ENCODE measurements around the gene TUT4. TPM values are rescaled to one million over a fixed set of nuclear protein-coding genes. Genes with fewer than 3 reads are reported as not detected.

Gene TUT4
- total and polyA plus RNA-seq, 2 donors from 2014 or later = 19.7 to 47.8 TPM

GRCh38 chr1:52423055-52423454 lies 129.8 kb downstream of the TUT4 start:
- TF ChIP-seq CTCF (IDR thresholded peaks at IDR 0.05; ENCODE audit: borderline replicate concordance, extremely low read depth, insufficient read depth) = no peak
- intact Hi-C loops (cut with DNase I) = no loop called here
- H3K4me1 ChIP-seq (ENCODE audit: control insufficient read depth in 2 of 3, insufficient read depth in 2 of 3, low read depth in 1 of 3, low read length in 3 of 3) = no peaks in the 10 kb centered on the region
- H3K9me3 ChIP-seq (ENCODE audit: control insufficient read depth in 2 of 3, insufficient read depth in 1 of 3, low read length in 3 of 3) = no peaks in the 10 kb centered on the region
- H3K27ac ChIP-seq (ENCODE audit: low read depth in 2 of 2, low read length in 2 of 2) = no peak overlapping the region
- FAIRE-seq (peak; percentile 96), DNase-seq (no peak)
- no peaks in the 10 kb centered on the region for H3K27me3 ChIP-seq (ENCODE audit: control insufficient read depth, insufficient read depth, low read length)
- H3K9ac ChIP-seq (ENCODE audit: low read length in 3 of 3) = no peak overlapping the region
- H3K4me3 ChIP-seq (ENCODE audit: low read length in 3 of 3) = no peak overlapping the region
- peaks cover 3 to 16% (median 14%) of the 10 kb centered on the region in 3 donors for H3K36me3 ChIP-seq (ENCODE audit: control insufficient read depth in 2 of 3, insufficient read depth in 3 of 3, low read length in 3 of 3)

DNA sequence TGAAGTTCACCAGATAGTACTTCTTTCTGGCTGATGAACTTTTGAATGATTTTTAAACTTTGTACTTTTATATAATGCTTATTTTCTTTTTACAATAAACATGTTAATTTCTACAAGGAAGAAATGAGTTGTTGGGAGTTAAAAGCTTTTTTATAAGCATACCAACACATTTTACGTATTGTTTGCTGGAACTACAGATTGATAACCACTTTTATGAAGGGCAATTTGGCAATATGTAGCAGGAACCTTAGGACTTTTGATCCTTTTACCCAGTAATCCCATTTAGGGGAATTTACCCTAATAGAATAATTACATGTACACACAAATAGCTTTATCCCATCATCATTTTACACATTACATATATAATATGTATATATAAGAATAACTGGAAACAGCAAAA lies 132.2 kb downstream of the TUT4 start:
- no peak for DNase-seq
- no peaks in the 10 kb centered on the region for H3K4me1 ChIP-seq (ENCODE audit: control insufficient read depth in 2 of 3, insufficient read depth in 2 of 3, low read depth in 1 of 3, low read length in 3 of 3)
- TF ChIP-seq CTCF (IDR thresholded peaks at IDR 0.05; ENCODE audit: borderline replicate concordance, extremely low read depth, insufficient read depth) = no peak
- FAIRE-seq = no peak
- H3K27me3 ChIP-seq (ENCODE audit: control insufficient read depth, insufficient read depth, low read length) = no peaks in the 10 kb centered on the region
- no peaks in the 10 kb centered on the region for H3K9me3 ChIP-seq (ENCODE audit: control insufficient read depth in 2 of 3, insufficient read depth in 1 of 3, low read length in 3 of 3)
- no peak overlapping the region for H3K27ac ChIP-seq (ENCODE audit: low read depth in 2 of 2, low read length in 2 of 2)
- H3K4me3 ChIP-seq (ENCODE audit: low read length in 3 of 3) = no peak overlapping the region
- no peak overlapping the region for H3K9ac ChIP-seq (ENCODE audit: low read length in 3 of 3)
- H3K36me3 ChIP-seq (ENCODE audit: control insufficient read depth in 2 of 3, insufficient read depth in 3 of 3, low read length in 3 of 3) = peaks cover 4 to 21% (median 20%) of the 10 kb centered on the region in 3 donors
- intact Hi-C loops (cut with DNase I) = no loop called here

DNA sequence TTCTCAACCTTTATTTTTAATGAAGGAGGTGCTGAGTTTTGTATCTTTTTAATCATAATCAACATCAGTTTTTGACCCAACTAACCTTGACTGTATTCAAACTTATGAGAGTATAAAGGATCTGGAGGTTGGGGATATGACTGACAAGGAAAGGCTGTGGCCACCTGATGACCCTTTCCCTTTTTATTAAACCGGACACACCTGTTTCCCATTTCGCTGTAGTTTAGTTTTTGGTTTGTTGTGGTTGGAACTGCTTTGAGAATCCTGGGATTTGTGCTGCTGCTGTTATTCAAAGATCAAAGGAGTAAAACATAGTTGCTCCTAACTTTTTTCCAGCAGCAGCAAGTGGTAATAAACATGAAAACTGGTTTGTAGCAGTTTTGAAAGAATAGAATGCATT lies 136.1 kb downstream of the TUT4 start:
- H3K27ac ChIP-seq (ENCODE audit: low read depth in 2 of 2, low read length in 2 of 2) = no peak overlapping the region
- H3K9me3 ChIP-seq (ENCODE audit: control insufficient read depth in 2 of 3, insufficient read depth in 1 of 3, low read length in 3 of 3) = no peaks in the 10 kb centered on the region
- DNase-seq = no peak
- intact Hi-C loops (cut with DNase I) = no loop called here
- H3K27me3 ChIP-seq (ENCODE audit: control insufficient read depth, insufficient read depth, low read length) = no peaks in the 10 kb centered on the region
- no peak for FAIRE-seq
- peaks cover 6 to 47% (median 34%) of the 10 kb centered on the region in 3 donors for H3K36me3 ChIP-seq (ENCODE audit: control insufficient read depth in 2 of 3, insufficient read depth in 3 of 3, low read length in 3 of 3)
- TF ChIP-seq CTCF (IDR thresholded peaks at IDR 0.05; ENCODE audit: borderline replicate concordance, extremely low read depth, insufficient read depth) = no peak
- no peaks in the 10 kb centered on the region for H3K4me1 ChIP-seq (ENCODE audit: control insufficient read depth in 2 of 3, insufficient read depth in 2 of 3, low read depth in 1 of 3, low read length in 3 of 3)
- no peak overlapping the region for H3K9ac ChIP-seq (ENCODE audit: low read length in 3 of 3)
- no peak overlapping the region for H3K4me3 ChIP-seq (ENCODE audit: low read length in 3 of 3)

- no peaks in the 10 kb centered on the region for H3K4me1 ChIP-seq (ENCODE audit: control insufficient read depth in 2 of 3, insufficient read depth in 2 of 3, low read depth in 1 of 3, low read length in 3 of 3)
- H3K9ac ChIP-seq (ENCODE audit: low read length in 3 of 3) = no peak overlapping the region
- no peak for TF ChIP-seq CTCF (IDR thresholded peaks at IDR 0.05; ENCODE audit: borderline replicate concordance, extremely low read depth, insufficient read depth)
- FAIRE-seq (no peak), DNase-seq (no peak)
- no peak overlapping the region for H3K4me3 ChIP-seq (ENCODE audit: low read length in 3 of 3)
- peaks cover 17 to 62% (median 47%) of the 10 kb centered on the region in 3 donors for H3K36me3 ChIP-seq (ENCODE audit: control insufficient read depth in 2 of 3, insufficient read depth in 3 of 3, low read length in 3 of 3)
- intact Hi-C loops (cut with DNase I) = no loop called here
- no peaks in the 10 kb centered on the region for H3K27me3 ChIP-seq (ENCODE audit: control insufficient read depth, insufficient read depth, low read length)
- H3K9me3 ChIP-seq (ENCODE audit: control insufficient read depth in 2 of 3, insufficient read depth in 1 of 3, low read length in 3 of 3) = no peaks in the 10 kb centered on the region
- H3K27ac ChIP-seq (ENCODE audit: low read depth in 2 of 2, low read length in 2 of 2) = no peak overlapping the region
Observed at GRCh38 chr1:52414942-52415341, 137.9 kb downstream of the TUT4 start.

Measured in kidney (tissue), 14 donors.